ENCODE measurements around the gene FXN. TPM values are rescaled to one million over a fixed set of nuclear protein-coding genes. Genes with fewer than 3 reads are reported as not detected.
"Not testable (repeated sequence)": the region's sequence is repeated elsewhere in the genome, so short reads cannot be mapped to it uniquely, and the experiment has no call there.

The FXN gene
- total RNA-seq, 2 donors from 2014 or later: 10.5 to 24.6 TPM

- no peak overlapping the region for H3K4me3 ChIP-seq
- no peaks in the 10 kb centered on the region for H3K27me3 ChIP-seq
- DNase-seq (ENCODE audit: low spot score): no peak
- no peak overlapping the region for H3K27ac ChIP-seq
- peaks cover 0 to 15% of the 10 kb centered on the region in 2 donors for H3K4me1 ChIP-seq
- H3K36me3 ChIP-seq: no peaks in the 10 kb centered on the region
- H3K9me3 ChIP-seq: no peaks in the 10 kb centered on the region
- TF ChIP-seq CTCF (IDR thresholded peaks at IDR 0.05): no peak
These were observed 53.9 kb downstream of the FXN start for GRCh38 chr9:69089491-69089890.

GRCh38 chr9:69090140-69090750 lies 54.7 kb downstream of the FXN start:
- no peak for DNase-seq (ENCODE audit: low spot score)
- H3K4me3 ChIP-seq: no peak overlapping the region
- H3K9me3 ChIP-seq: no peaks in the 10 kb centered on the region
- no peaks in the 10 kb centered on the region for H3K27me3 ChIP-seq
- peaks cover 0 to 15% of the 10 kb centered on the region in 2 donors for H3K4me1 ChIP-seq
- no peaks in the 10 kb centered on the region for H3K36me3 ChIP-seq
- H3K27ac ChIP-seq: no peak overlapping the region
- TF ChIP-seq CTCF (IDR thresholded peaks at IDR 0.05): no peak

GRCh38 chr9:69090946-69091345 lies 55.4 kb downstream of the FXN start:
- Histone ChIP-seq H3K4me3 (no peak overlapping the region), H3K27me3 (no peaks in the 10 kb centered on the region), H3K36me3 (no peaks in the 10 kb centered on the region), H3K4me1 (peaks cover 0 to 9% of the 10 kb centered on the region in 2 donors), H3K27ac (no peak overlapping the region), H3K9me3 (no peaks in the 10 kb centered on the region)
- TF ChIP-seq CTCF (IDR thresholded peaks at IDR 0.05): no peak
- no peak for DNase-seq (ENCODE audit: low spot score)

- no peak for DNase-seq (ENCODE audit: low spot score)
These were observed 58.0 kb downstream of the FXN start for GRCh38 chr9:69093471-69094103.

GRCh38 chr9:69094361-69095135 lies 59.0 kb downstream of the FXN start:
- not testable (repeated sequence) for DNase-seq (ENCODE audit: low spot score); H3K27ac ChIP-seq; H3K36me3 ChIP-seq; H3K9me3 ChIP-seq; H3K27me3 ChIP-seq; H3K4me1 ChIP-seq; H3K4me3 ChIP-seq

More at GRCh38 chr9:69093471-69094103, 58.0 kb downstream of the FXN start:
- no peaks in the 10 kb centered on the region for H3K36me3 ChIP-seq
- TF ChIP-seq CTCF (IDR thresholded peaks at IDR 0.05): no peak
- H3K9me3 ChIP-seq: no peaks in the 10 kb centered on the region
- H3K4me1 ChIP-seq: no peaks in the 10 kb centered on the region
- H3K27ac ChIP-seq: no peak overlapping the region
- no peak overlapping the region for H3K4me3 ChIP-seq
- no peaks in the 10 kb centered on the region for H3K27me3 ChIP-seq

- Histone ChIP-seq H3K9me3 (no peaks in the 10 kb centered on the region), H3K4me3 (no peak overlapping the region), H3K36me3 (no peaks in the 10 kb centered on the region), H3K27ac (no peak overlapping the region), H3K4me1 (no peaks in the 10 kb centered on the region), H3K27me3 (no peaks in the 10 kb centered on the region)
- no peak for DNase-seq (ENCODE audit: low spot score)
- no peak for TF ChIP-seq CTCF (IDR thresholded peaks at IDR 0.05)
These were observed 61.5 kb downstream of the FXN start for GRCh38 chr9:69097064-69097463.

Data from right atrium auricular region (tissue), 2 donors.